GM12878 (cell line): ENCODE measurements around the gene C21orf91. TPM values are rescaled to one million over a fixed set of nuclear protein-coding genes. Genes with fewer than 3 reads are reported as not detected.

Source experiments
- ATAC-seq: fragments of 200-7000 bp; cut with Tn5 transposase; 3 replicates; pipeline ENCODE4 v1.9.1; 2020; ENCODE audit warnings: mild to moderate bottlenecking, moderate library complexity
- Bru-seq: library from RNA; stranded (reverse); fragments of 400-500 nt; gene quantifications from one replicate; lab custom pipeline; 2021; lab: Mats Ljungman, UMichigan
- BruChase-seq, 2 experiments: library from RNA; stranded (reverse); fragments of 400-500 nt; gene quantifications; one replicate each; lab custom pipeline; 2021; lab: Mats Ljungman, UMichigan
- BruUV-seq: library from RNA; stranded (reverse); fragments of 400-500 nt; replicated peaks from 2 replicates; lab custom pipeline; 2021; lab: Mats Ljungman, UMichigan
- CTCF ChIA-PET: fragments of 300-600 bp; sonication (Branson Sonifier 250); formaldehyde crosslinking; extraction: SDS; loops from one replicate; lab custom pipeline; 2021; ENCODE audit warnings: inconsistent platforms; lab: Yijun Ruan, JAX
- POLR2A ChIA-PET: fragments of 350-600 bp; formaldehyde crosslinking; extraction: SDS; loops from one replicate; lab custom pipeline; 2021; ENCODE audit warnings: inconsistent platforms; lab: Charles Lee
- RAD21 ChIA-PET: fragments of 300-600 bp; sonication (Branson Sonifier 250); formaldehyde crosslinking; loops from one replicate; lab custom pipeline; 2023; ENCODE audit warnings: antibody characterized with exemption; ENCODE audit not compliant: unreplicated experiment; lab: Charles Lee
- SMC1A ChIA-PET: fragments of 300-600 bp; sonication (Branson Sonifier 250); formaldehyde crosslinking; loops from one replicate; lab custom pipeline; 2023; ENCODE audit not compliant: unreplicated experiment, uncharacterized antibody; lab: Charles Lee
- DNase-seq: peaks from one replicate; pipeline ENCODE4 v3.0.0-alpha.2; 2011; ENCODE audit warnings: low read depth, low spot score
- FAIRE-seq: peaks from 3 replicates; lab custom pipeline; 2011; peaks lifted over from hg19 to GRCh38; lab: Jason Lieb, UNC
- H2AFZ ChIP-seq: 2 replicates; pipeline ENCODE4 v1.6.0; 2011; ENCODE audit warnings: low read depth, low read length, control low read depth; ENCODE audit not compliant: control insufficient read depth
- H3K27ac ChIP-seq: 2 replicates; pipeline ENCODE4 v1.5.1; 2011; ENCODE audit warnings: control low read depth; ENCODE audit not compliant: control insufficient read depth, insufficient read depth
- H3K27me3 ChIP-seq, 2 experiments: replicated peaks in 1 of 2; 2 replicates each; pipeline versions ENCODE4 v1.6.0 to v1.6.1; 2011; ENCODE audit warnings: low read length in 1 of 2; ENCODE audit not compliant: control insufficient read depth in 2 of 2, insufficient read depth in 2 of 2
- H3K36me3 ChIP-seq, 2 experiments: 2 replicates each; pipeline ENCODE4 v1.5.1; 2011; ENCODE audit warnings: low read length in 1 of 2; ENCODE audit not compliant: control insufficient read depth in 2 of 2, insufficient read depth in 2 of 2
- H3K4me1 ChIP-seq: 2 replicates; pipeline ENCODE4 v1.6.1; 2011; ENCODE audit warnings: mild to moderate bottlenecking, low read length, moderate library complexity, mixed read lengths; ENCODE audit not compliant: control insufficient read depth, insufficient read depth
- H3K4me2 ChIP-seq: 2 replicates; pipeline ENCODE4 v1.6.0; 2011; ENCODE audit warnings: control low read depth; ENCODE audit not compliant: control insufficient read depth, insufficient read depth
- H3K4me3 ChIP-seq: fragments of 200-600 bp; sonication (generic); 2 replicates; pipeline ENCODE4 v1.5.1; 2016
- H3K79me2 ChIP-seq: 2 replicates; pipeline ENCODE4 v1.6.0; 2011; ENCODE audit warnings: low read length; ENCODE audit not compliant: control insufficient read depth, insufficient read depth
- H3K9ac ChIP-seq: 2 replicates; pipeline ENCODE4 v1.8.0; 2011; ENCODE audit warnings: low read length, control low read depth, mixed read lengths; ENCODE audit not compliant: control insufficient read depth, insufficient read depth
- H3K9me3 ChIP-seq: replicated peaks from 3 replicates; pipeline ENCODE4 v1.5.1; 2011; ENCODE audit warnings: mild to moderate bottlenecking, low read length; ENCODE audit not compliant: control insufficient read depth, insufficient read depth
- H4K20me1 ChIP-seq: 2 replicates; pipeline ENCODE4 v1.6.0; 2011; ENCODE audit not compliant: control insufficient read depth, insufficient read depth
- BMI1 ChIP-seq: fragments of 450-650 bp; IDR thresholded peaks from 2 replicates; pipeline ENCODE4 v1.6.1; 2016; ENCODE audit warnings: mild to moderate bottlenecking, moderate library complexity, borderline replicate concordance
- GABPA ChIP-seq: IDR thresholded peaks from 2 replicates; pipeline ENCODE4 v1.6.1; 2014; ENCODE audit warnings: antibody characterized with exemption, low read depth, mild to moderate bottlenecking, inconsistent platforms
- GATAD2B ChIP-seq: fragments of 450-650 bp; conservative IDR thresholded peaks from 2 replicates; pipeline ENCODE4 v1.6.1; 2017; ENCODE audit warnings: low read depth, mild to moderate bottlenecking, moderate library complexity
- HDAC6 ChIP-seq: fragments of 200-600 bp; sonication (generic); IDR thresholded peaks from one replicate; pipeline ENCODE4 v1.8.0; 2017; ENCODE audit warnings: antibody characterized with exemption; ENCODE audit not compliant: unreplicated experiment
- IRF5 ChIP-seq: fragments of 450-650 bp; IDR thresholded peaks from 2 replicates; pipeline ENCODE4 v1.6.1; 2017; ENCODE audit warnings: borderline replicate concordance
- KDM1A ChIP-seq: fragments of 200-600 bp; sonication (generic); IDR thresholded peaks from 2 replicates; pipeline ENCODE4 v1.6.1; 2016; ENCODE audit warnings: borderline replicate concordance
- NFIC ChIP-seq: IDR thresholded peaks from 2 replicates; pipeline ENCODE4 v1.6.1; 2012; ENCODE audit warnings: low read depth, mild to moderate bottlenecking, inconsistent platforms, low read length, moderate library complexity
- NKRF ChIP-seq: fragments of 450-650 bp; conservative IDR thresholded peaks from 2 replicates; pipeline ENCODE4 v1.6.1; 2017; ENCODE audit warnings: mild to moderate bottlenecking, moderate library complexity
- NR2C2 ChIP-seq: IDR thresholded peaks from 2 replicates; pipeline ENCODE4 v1.6.1; 2011; ENCODE audit warnings: borderline replicate concordance, low read depth; ENCODE audit not compliant: control insufficient read depth, insufficient read length
- PAX8 ChIP-seq: fragments of 450-650 bp; IDR thresholded peaks from 2 replicates; pipeline ENCODE4 v1.6.1; 2017; ENCODE audit warnings: mild to moderate bottlenecking, moderate library complexity
- SMAD1 ChIP-seq: fragments of 450-650 bp; IDR thresholded peaks from 2 replicates; pipeline ENCODE4 v1.6.1; 2018; ENCODE audit warnings: mild to moderate bottlenecking, low read depth; ENCODE audit not compliant: partially characterized antibody
- TCF3 ChIP-seq: IDR thresholded peaks from 2 replicates; pipeline ENCODE4 v1.6.1; 2012; ENCODE audit warnings: low read depth, mild to moderate bottlenecking, low read length, borderline replicate concordance; ENCODE audit not compliant: insufficient read depth
- WGBS: methylation state at CpG from one replicate; pipeline ENCODE4 v1.1.6; 2016; ENCODE audit warnings: low lambda C conversion rate; ENCODE audit not compliant: insufficient replicate concordance, insufficient coverage; ENCODE audit errors: missing lambda C conversion rate; 5-methylcytosine and 5-hydroxymethylcytosine counted together
- in situ Hi-C: fragments of 300-500 bp; cut with MboI; formaldehyde crosslinking; loops from 9 replicates; pipeline ENCODE4 v1.14.3; 2018; ENCODE audit warnings: mixed read lengths
- intact Hi-C: fragments of 100-400 bp; cut with micrococcal nuclease; formaldehyde crosslinking; loops from one replicate; pipeline ENCODE4 v1.14.2; 2022; ENCODE audit not compliant: unreplicated experiment
- long read RNA-seq, 2 experiments: library from polyadenylated mRNA; unstranded; transcript quantifications; one replicate each; pipeline ENCODE4 v2.0.0, GENCODE V29; 2019 to 2020
- polyA minus RNA-seq, 3 experiments: library from RNA; depleted of rRNA, polyadenylated mRNA; stranded (reverse); fragments of >200 nt; gene quantifications; 2 replicates each; pipeline ENCODE4 v1.2.3, GENCODE V29; 2011
- polyA plus RNA-seq, 11 experiments: library from polyadenylated mRNA; depleted of rRNA in 4 of 11; unstranded in 6 of 11; stranded (reverse) in 5 of 11; fragments of >200 nt; fragmentation: Nextera tagmentation in 4 of 11; fragmentation: Illumina TruSeq in 1 of 11; extraction: Ambion mirVana in 4 of 11; extraction: Trizol in 1 of 11; gene quantifications; 1 replicate in 1 of 11; 2 replicates in 10 of 11; pipeline versions ENCODE4 v1.2.1 to v1.2.3, GENCODE V29; 2011 to 2016; ENCODE audit warnings: inconsistent platforms in 2 of 11, missing spikeins in 2 of 11, low read depth in 1 of 11
- total RNA-seq, 4 experiments: library from RNA; depleted of rRNA in 3 of 4; stranded (reverse); fragments of >200 nt in 3 of 4; fragmentation: Illumina TruSeq in 1 of 4; extraction: Trizol in 1 of 4; gene quantifications; 2 replicates each; pipeline versions ENCODE4 v1.2.1 to v1.2.3, GENCODE V29; 2013 to 2021

The C21orf91 gene
- 143 and 151 TPM in 2 replicates for total RNA-seq (2013; cell fraction: nucleolus; rRNA removed)
- 19.6 and 22.6 TPM in 2 replicates for total RNA-seq (2014; rRNA removed)
- total RNA-seq (2014; rRNA removed; fragmentation: Illumina TruSeq; extraction: Trizol): 30.0 and 31.9 TPM in 2 replicates
- total RNA-seq (2021): 35.4 and 35.7 TPM in 2 replicates
- 8.0 TPM for polyA plus RNA-seq (2011; ENCODE audit: low read depth)
- 40.3 and 73.5 TPM in 2 replicates for polyA plus RNA-seq (2011; rRNA removed)
- 13.5 and 14.6 TPM in 2 replicates for polyA plus RNA-seq (2011; cell fraction: cytosol; rRNA removed)
- polyA plus RNA-seq (2011; cell fraction: nucleus; rRNA removed): 21.4 and 22.2 TPM in 2 replicates
- 11.7 and 15.0 TPM in 2 replicates for polyA plus RNA-seq (2012)
- polyA plus RNA-seq (2014; fragmentation: Illumina TruSeq; extraction: Trizol): 32.4 and 44.5 TPM in 2 replicates
- 10 to 100 TPM in 1 of 2 experiments, 1 to 10 TPM in 1; 9.3 to 14.4 TPM for polyA plus RNA-seq (2014; fragmentation: Nextera tagmentation; extraction: Ambion mirVana)
- 20.0 and 24.4 TPM in 2 replicates for polyA plus RNA-seq (2014; rRNA removed)
- polyA plus RNA-seq (2016; fragmentation: Nextera tagmentation; extraction: Ambion mirVana): 10 to 100 TPM; 29.5 to 36.0 TPM
- 41.7 and 53.1 TPM in 2 replicates for polyA minus RNA-seq (2011; rRNA and poly(A)+ RNA removed)
- polyA minus RNA-seq (2011; cell fraction: cytosol; rRNA and poly(A)+ RNA removed): 21.0 and 26.7 TPM in 2 replicates
- 47.8 and 86.4 TPM in 2 replicates for polyA minus RNA-seq (2011; cell fraction: nucleus; rRNA and poly(A)+ RNA removed)
- Bru-seq, nascent RNA: percentile 88 among the genes with signal in this experiment
- BruChase-seq, experiment 1, labeled RNA remaining after a 6-hour chase: percentile 65 among the genes with signal in this experiment
- BruChase-seq, experiment 2, labeled RNA remaining after a 2-hour chase: percentile 82 among the genes with signal in this experiment
- long read RNA-seq, experiment 1, full-length matches to known transcripts: 19 of 24 reads
- long read RNA-seq, experiment 1, partial matches to known transcripts: 3 of 24 reads
- long read RNA-seq, experiment 1, other reads (novel, unspliced or antisense): 2 of 24 reads
- long read RNA-seq, experiment 2, full-length matches to known transcripts: 70 of 92 reads
- long read RNA-seq, experiment 2, partial matches to known transcripts: 8 of 92 reads
- long read RNA-seq, experiment 2, other reads (novel, unspliced or antisense): 14 of 92 reads

- H3K4me2 ChIP-seq: peak within 1 kb of the TSS; percentile 99
- peak within 1 kb of the TSS; percentile 98 for H2AFZ ChIP-seq
- peak; percentile 89 for ATAC-seq
- H3K27me3 ChIP-seq: no peaks in the 10 kb centered on the region
- in situ Hi-C loops: no loop called here
- POLR2A ChIA-PET: interaction anchor here (1.0 to 4.0 kb wide), 5 partner anchors 21 to 38 kb away, joined by 4 to 30 read pairs (median 11); no protein-coding TSS in a partner anchor
- SMC1A ChIA-PET: interaction anchor here (0.5 to 5.8 kb wide), 11 partner anchors 9 to 1170 kb away, joined by 3 to 100 read pairs (median 5); no protein-coding TSS in a partner anchor
- under 1% methylated on average over 65 of the region's 78 CpGs for WGBS
- intact Hi-C loops: loop anchor here (1.0 to 10.0 kb wide), 6 partner anchors 30 to 204 kb away; partner anchors contain the start of gene BTG3
- no TSS peak for BruUV-seq
- H3K4me1 ChIP-seq: peaks cover 12% of the 10 kb centered on the region
- peaks cover 57% of the 10 kb centered on the region for H3K79me2 ChIP-seq
- RAD21 ChIA-PET: interaction anchor here (0.7 to 5.9 kb wide), 13 partner anchors 15 to 130 kb away, joined by 3 to 72 read pairs (median 8); no protein-coding TSS in a partner anchor
- FAIRE-seq: no peak
- peak within 1 kb of the TSS; percentile 93 for H3K9ac ChIP-seq
- H3K9me3 ChIP-seq: no peaks in the 10 kb centered on the region; the same call in 2 of the 3 replicates
- peak; percentile 79 for DNase-seq
- no peaks in the 10 kb centered on the region for H4K20me1 ChIP-seq
- H3K27ac ChIP-seq: peak within 1 kb of the TSS; percentile 98
- CTCF ChIA-PET: interaction anchor here (0.6 to 5.8 kb wide), 4 partner anchors 11 to 37 kb away, joined by 3 to 48 read pairs (median 3); no protein-coding TSS in a partner anchor
- peak within 1 kb of the TSS; percentile 92 for H3K4me3 ChIP-seq
- H3K36me3 ChIP-seq: peaks cover 0 to 10% of the 10 kb centered on the region in 2 experiments; a peak in 1 of 4 replicates
- no peak for TF ChIP-seq NFIC
- TF ChIP-seq BMI1: no peak
- TF ChIP-seq GATAD2B: peak; percentile 84; the same call in 1 of the 2 replicates
- no peak for TF ChIP-seq SMAD1
- TF ChIP-seq HDAC6: no peak
- no peak for TF ChIP-seq NR2C2
- TF ChIP-seq IRF5: no peak
- no peak for TF ChIP-seq KDM1A
- TF ChIP-seq GABPA: peak; percentile 43; the same call in 1 of the 2 replicates
- TF ChIP-seq TCF3: no peak; the same call in 1 of the 2 replicates
- TF ChIP-seq NKRF: peak; percentile 47; the same call in 1 of the 2 replicates
- TF ChIP-seq PAX8: no peak
Measured at GRCh38 chr21:17819114-17819876, at the start of gene C21orf91. Gene C21orf91 (minus strand): TSS chr21:17819356. CDS start chr21:17818318, 1,038 bp downstream.
